H9 (cell line): Measurements from ENCODE around the gene C2CD2. TPM values are rescaled to one million over a fixed set of nuclear protein-coding genes. Genes with fewer than 3 reads are reported as not detected.

Experiments
- DNase-seq: peaks from one replicate; pipeline ENCODE4 v3.0.0-alpha.2; 2017
- H2AFZ ChIP-seq: one replicate; pipeline ENCODE4 v1.6.1; 2013; ENCODE audit warnings: mild to moderate bottlenecking, low read length, control low read depth, moderate library complexity
- H2AK5ac ChIP-seq: 2 replicates; pipeline ENCODE4 v1.6.1; 2013; ENCODE audit warnings: low read length, control low read depth, mixed read lengths; ENCODE audit not compliant: insufficient read length
- H2BK120ac ChIP-seq: one replicate; pipeline ENCODE4 v1.6.1; 2013; ENCODE audit warnings: low read depth, mild to moderate bottlenecking, low read length, control low read depth, inconsistent platforms; ENCODE audit not compliant: poor library complexity, severe bottlenecking
- H2BK12ac ChIP-seq: 2 replicates; pipeline ENCODE4 v1.6.1; 2013; ENCODE audit warnings: low read length, control low read depth, mixed read lengths, low read depth; ENCODE audit not compliant: insufficient read length
- H2BK15ac ChIP-seq: 2 replicates; pipeline ENCODE4 v1.6.1; 2013; ENCODE audit warnings: low read depth, low read length, control low read depth
- H2BK20ac ChIP-seq: one replicate; pipeline ENCODE4 v1.6.1; 2013; ENCODE audit warnings: low read depth, mild to moderate bottlenecking, low read length, control low read depth, inconsistent platforms; ENCODE audit not compliant: poor library complexity, severe bottlenecking
- H2BK5ac ChIP-seq: 2 replicates; pipeline ENCODE4 v1.6.1; 2013; ENCODE audit warnings: low read length, control low read depth, mixed read lengths; ENCODE audit not compliant: insufficient read length
- H3K14ac ChIP-seq: 2 replicates; pipeline ENCODE4 v1.6.1; 2013; ENCODE audit warnings: low read length, control low read depth; ENCODE audit not compliant: insufficient read depth
- H3K18ac ChIP-seq: 2 replicates; pipeline ENCODE4 v1.6.1; 2013; ENCODE audit warnings: low read depth, mild to moderate bottlenecking, mixed read lengths, low read length, control low read depth; ENCODE audit not compliant: insufficient read length
- H3K23ac ChIP-seq: 2 replicates; pipeline ENCODE4 v1.6.1; 2013; ENCODE audit warnings: low read length, control low read depth, mixed read lengths, low read depth; ENCODE audit not compliant: insufficient read length
- H3K23me2 ChIP-seq: 2 replicates; pipeline ENCODE4 v1.6.1; 2013; ENCODE audit warnings: low read depth, mild to moderate bottlenecking, mixed read lengths, low read length, control low read depth; ENCODE audit not compliant: insufficient read length, poor library complexity, severe bottlenecking
- H3K27ac ChIP-seq: 2 replicates; pipeline ENCODE4 v1.5.1; 2013; ENCODE audit warnings: low read length, control low read depth, mixed read lengths, low read depth; ENCODE audit not compliant: insufficient read length
- H3K27me3 ChIP-seq: 2 replicates; pipeline ENCODE4 v1.6.1; 2013; ENCODE audit warnings: low read length, control low read depth, inconsistent platforms; ENCODE audit not compliant: insufficient read depth
- H3K4ac ChIP-seq: 2 replicates; pipeline ENCODE4 v1.6.1; 2013; ENCODE audit warnings: low read depth, mild to moderate bottlenecking, control low read depth, inconsistent platforms, low read length, moderate library complexity
- H3K4me1 ChIP-seq: 2 replicates; pipeline ENCODE4 v1.6.1; 2013; ENCODE audit warnings: low read length, control low read depth, inconsistent platforms; ENCODE audit not compliant: insufficient read depth
- H3K4me2 ChIP-seq: 2 replicates; pipeline ENCODE4 v1.6.1; 2013; ENCODE audit warnings: low read length, control low read depth, mixed read lengths; ENCODE audit not compliant: insufficient read length, insufficient read depth
- H3K56ac ChIP-seq: 2 replicates; pipeline ENCODE4 v1.6.1; 2013; ENCODE audit warnings: low read depth, mild to moderate bottlenecking, mixed read lengths, low read length, control low read depth; ENCODE audit not compliant: insufficient read length
- H3K79me1 ChIP-seq: 2 replicates; pipeline ENCODE4 v1.6.1; 2013; ENCODE audit warnings: low read depth, mild to moderate bottlenecking, moderate library complexity, low read length, control low read depth, inconsistent platforms; ENCODE audit not compliant: insufficient read depth, poor library complexity, severe bottlenecking
- H3K79me2 ChIP-seq: 2 replicates; pipeline ENCODE4 v1.6.1; 2013; ENCODE audit warnings: low read length, control low read depth, inconsistent platforms; ENCODE audit not compliant: insufficient read depth
- H3K9ac ChIP-seq: 2 replicates; pipeline ENCODE4 v1.6.1; 2013; ENCODE audit warnings: low read length, control low read depth, mixed read lengths; ENCODE audit not compliant: insufficient read length; ENCODE audit errors: extremely low read depth
- H3K9me3 ChIP-seq: one replicate; pipeline ENCODE4 v1.6.1; 2013; ENCODE audit warnings: low read depth, low read length, inconsistent platforms; ENCODE audit not compliant: control insufficient read depth
- H3T11ph ChIP-seq: one replicate; pipeline ENCODE4 v1.6.1; 2013; ENCODE audit warnings: mild to moderate bottlenecking, low read length, control low read depth, inconsistent platforms
- H4K20me1 ChIP-seq: one replicate; pipeline ENCODE4 v1.6.1; 2013; ENCODE audit not compliant: control insufficient read depth, insufficient read length, insufficient read depth
- H4K5ac ChIP-seq: 2 replicates; pipeline ENCODE4 v1.6.1; 2013; ENCODE audit warnings: low read depth, mild to moderate bottlenecking, mixed read lengths, low read length, control low read depth; ENCODE audit not compliant: insufficient read length
- H4K8ac ChIP-seq: replicated peaks from 2 replicates; pipeline ENCODE4 v1.6.1; 2013; ENCODE audit warnings: low read length, control low read depth, mixed read lengths, low read depth; ENCODE audit not compliant: insufficient read length
- H4K91ac ChIP-seq: 2 replicates; pipeline ENCODE4 v1.6.1; 2013; ENCODE audit warnings: low read depth, mild to moderate bottlenecking, moderate library complexity, mixed read lengths, low read length, control low read depth; ENCODE audit not compliant: insufficient read length
- H3K27ac Mint-ChIP-seq, 3 experiments: 2 replicates in 2 of 3; 3 replicates in 1 of 3; pipeline ENCODE4 v1.8.0; 2020 to 2021; ENCODE audit warnings: mixed read lengths in 3 of 3, mild to moderate bottlenecking in 1 of 3, moderate library complexity in 1 of 3
- H3K27me3 Mint-ChIP-seq: 2 replicates; pipeline ENCODE4 v1.8.0; 2021; ENCODE audit warnings: low read depth, mild to moderate bottlenecking, moderate library complexity, mixed read lengths
- H3K36me3 Mint-ChIP-seq, 3 experiments: 2 replicates in 2 of 3; 3 replicates in 1 of 3; pipeline ENCODE4 v1.8.0; 2020 to 2021; ENCODE audit warnings: low read depth in 3 of 3, mixed read lengths in 3 of 3; ENCODE audit not compliant: insufficient read depth in 1 of 3
- H3K4me1 Mint-ChIP-seq, 2 experiments: 2 replicates each; pipeline ENCODE4 v1.8.0; 2020; ENCODE audit warnings: mixed read lengths in 2 of 2
- H3K4me3 Mint-ChIP-seq, 2 experiments: 2 replicates in 1 of 2; 3 replicates in 1 of 2; pipeline ENCODE4 v1.8.0; 2020 to 2021; ENCODE audit warnings: mild to moderate bottlenecking in 2 of 2, mixed read lengths in 2 of 2, moderate library complexity in 1 of 2
- H3K9me3 Mint-ChIP-seq, 2 experiments: 2 replicates in 1 of 2; 3 replicates in 1 of 2; pipeline ENCODE4 v1.8.0; 2020; ENCODE audit warnings: mild to moderate bottlenecking in 2 of 2, mixed read lengths in 2 of 2, moderate library complexity in 1 of 2
- WGBS: extraction: QIAGEN DNeasy Blood & Tissue Kit; methylation state at CpG from one replicate; pipeline ENCODE4 v1.1.7; 2013; ENCODE audit warnings: missing lambda C conversion rate, low lambda C conversion rate, mixed read lengths; ENCODE audit not compliant: insufficient read length; ENCODE audit errors: extremely low coverage; 5-methylcytosine and 5-hydroxymethylcytosine counted together
- total RNA-seq: library from RNA; stranded (reverse); gene quantifications from 2 replicates; pipeline ENCODE4 v1.2.1, GENCODE V29; 2021
- TF ChIP-seq, protein P1 (sequence below): fragments of 200-600 bp; sonication (generic); conservative IDR thresholded peaks from 3 replicates; pipeline ENCODE4 v1.8.0; 2021; ENCODE audit warnings: antibody characterized with exemption, mild to moderate bottlenecking

The C2CD2 gene
- total RNA-seq, 1 experiment from 2014 or later: 14.6 TPM

DNA sequence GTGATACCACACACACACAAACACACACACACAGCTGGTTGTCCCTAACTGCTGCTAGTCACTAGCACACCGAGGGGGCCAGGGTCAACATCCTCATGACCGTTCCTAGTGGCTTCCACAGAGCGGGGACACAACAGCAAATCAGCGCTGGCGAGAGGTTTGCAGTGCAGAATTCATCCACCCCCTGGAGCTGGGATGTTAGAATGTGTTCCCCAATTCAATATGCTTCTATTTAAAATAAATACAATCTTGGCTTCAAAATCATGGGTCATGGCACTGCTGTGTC, 16.2 kb upstream of the C2CD2 start:
- no CpG with 5 or more reads among the region's 5 CpGs for WGBS
- H3K4me3 Mint-ChIP-seq: no peak overlapping the region
- H2BK120ac ChIP-seq: no peak overlapping the region

More for the DNA sequence above, 16.2 kb upstream of the C2CD2 start:
- Mint-ChIP-seq H3K9me3 (no peaks in the 10 kb centered on the region), H3K27me3 (peaks cover 2% of the 10 kb centered on the region), H3K27ac (no peak overlapping the region; a peak in 1 of 7 replicates), H3K4me1 (peaks cover 32 to 38% of the 10 kb centered on the region in 2 experiments), H3K36me3 (no peaks in the 10 kb centered on the region)
- H3K14ac ChIP-seq: no peak overlapping the region; the same call in 1 of the 2 replicates
- no peak overlapping the region for H2BK20ac ChIP-seq
- no peak overlapping the region for H4K5ac ChIP-seq
- H3K18ac ChIP-seq: no peak overlapping the region
- H3K23me2 ChIP-seq: no peaks in the 10 kb centered on the region
- H3T11ph ChIP-seq: no peak overlapping the region
- no peak overlapping the region for H3K4ac ChIP-seq
- no peak for DNase-seq
- H3K4me1 ChIP-seq: no peaks in the 10 kb centered on the region
- H2BK12ac ChIP-seq: no peak overlapping the region
- no peak overlapping the region for H3K27ac ChIP-seq
- H3K79me2 ChIP-seq: no peaks in the 10 kb centered on the region
- H3K23ac ChIP-seq: no peak overlapping the region
- H3K27me3 ChIP-seq: no peaks in the 10 kb centered on the region
- H2BK15ac ChIP-seq: no peak overlapping the region
- H4K91ac ChIP-seq: no peak overlapping the region
- no peak overlapping the region for H3K9ac ChIP-seq
- H3K4me2 ChIP-seq: no peak overlapping the region
- TF ChIP-seq, protein P1, sequence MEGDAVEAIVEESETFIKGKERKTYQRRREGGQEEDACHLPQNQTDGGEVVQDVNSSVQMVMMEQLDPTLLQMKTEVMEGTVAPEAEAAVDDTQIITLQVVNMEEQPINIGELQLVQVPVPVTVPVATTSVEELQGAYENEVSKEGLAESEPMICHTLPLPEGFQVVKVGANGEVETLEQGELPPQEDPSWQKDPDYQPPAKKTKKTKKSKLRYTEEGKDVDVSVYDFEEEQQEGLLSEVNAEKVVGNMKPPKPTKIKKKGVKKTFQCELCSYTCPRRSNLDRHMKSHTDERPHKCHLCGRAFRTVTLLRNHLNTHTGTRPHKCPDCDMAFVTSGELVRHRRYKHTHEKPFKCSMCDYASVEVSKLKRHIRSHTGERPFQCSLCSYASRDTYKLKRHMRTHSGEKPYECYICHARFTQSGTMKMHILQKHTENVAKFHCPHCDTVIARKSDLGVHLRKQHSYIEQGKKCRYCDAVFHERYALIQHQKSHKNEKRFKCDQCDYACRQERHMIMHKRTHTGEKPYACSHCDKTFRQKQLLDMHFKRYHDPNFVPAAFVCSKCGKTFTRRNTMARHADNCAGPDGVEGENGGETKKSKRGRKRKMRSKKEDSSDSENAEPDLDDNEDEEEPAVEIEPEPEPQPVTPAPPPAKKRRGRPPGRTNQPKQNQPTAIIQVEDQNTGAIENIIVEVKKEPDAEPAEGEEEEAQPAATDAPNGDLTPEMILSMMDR: no peak
- no peaks in the 10 kb centered on the region for H4K20me1 ChIP-seq
- no peak overlapping the region for H2AFZ ChIP-seq
- no peak overlapping the region for H3K56ac ChIP-seq
- H4K8ac ChIP-seq: no peak overlapping the region
- H3K9me3 ChIP-seq: no peaks in the 10 kb centered on the region
- no peak overlapping the region for H2BK5ac ChIP-seq
- H3K79me1 ChIP-seq: no peaks in the 10 kb centered on the region
- no peak overlapping the region for H2AK5ac ChIP-seq
